GM13976 (cell line): Measurements from ENCODE around the gene DDAH1.

Experiments used
- DNase-seq: peaks from one replicate; pipeline ENCODE4 v3.0.0; 2012; ENCODE audit warnings: low spot score
- CTCF ChIP-seq: IDR thresholded peaks from 2 replicates; pipeline ENCODE4 v1.5.1; 2012; ENCODE audit warnings: borderline replicate concordance, mild to moderate bottlenecking; ENCODE audit not compliant: insufficient read depth; ENCODE audit errors: extremely low read depth, missing control alignments, control extremely low read depth
- in situ Hi-C: fragments of 300-500 bp; cut with MboI; formaldehyde crosslinking; loops from one replicate; pipeline ENCODE4 v1.12.0; 2022; ENCODE audit warnings: low sequenced_read_pairs, mixed read lengths, inconsistent platforms; ENCODE audit not compliant: unreplicated experiment

The DDAH1 gene

GRCh38 chr1:85360730-85361493 lies 104.0 kb downstream of the DDAH1 start:
- in situ Hi-C loops: no loop called here
- no peak for TF ChIP-seq CTCF
- DNase-seq: no peak

GRCh38 chr1:85359874-85360721 lies 104.9 kb downstream of the DDAH1 start:
- in situ Hi-C loops: no loop called here
- DNase-seq: no peak
- no peak for TF ChIP-seq CTCF

- in situ Hi-C loops: no loop called here
- TF ChIP-seq CTCF: no peak
- DNase-seq: no peak
These were observed 106.1 kb downstream of the DDAH1 start for GRCh38 chr1:85358702-85359438.

- in situ Hi-C loops: no loop called here
- DNase-seq: no peak
- TF ChIP-seq CTCF: no peak
These were observed 107.1 kb downstream of the DDAH1 start for GRCh38 chr1:85357817-85358216.

GRCh38 chr1:85356130-85356529 lies 108.8 kb downstream of the DDAH1 start:
- no peak for TF ChIP-seq CTCF
- no peak for DNase-seq
- in situ Hi-C loops: no loop called here

- no peak for TF ChIP-seq CTCF
- in situ Hi-C loops: no loop called here
- no peak for DNase-seq
These were observed 112.9 kb downstream of the DDAH1 start for GRCh38 chr1:85352055-85352454.
